Parathyroid adenoma (tissue), 2 donors: ENCODE data around the gene NPY1R.
A peak's percentile ranks its signal among the peaks of the same experiment; 100 is the strongest.

Experiments used
- H2AFZ ChIP-seq: fragments of 300-600 bp; sonication (generic); one replicate; pipeline ENCODE4 v1.7.0; 2017; ENCODE audit warnings: antibody characterized with exemption, mild to moderate bottlenecking
- H3K27ac ChIP-seq: fragments of 300-600 bp; sonication (generic); one replicate; pipeline ENCODE4 v1.7.0; 2017
- H3K27me3 ChIP-seq: fragments of 300-600 bp; sonication (generic); one replicate; pipeline ENCODE4 v1.7.0; 2017; ENCODE audit warnings: low read length; ENCODE audit not compliant: control insufficient read depth, insufficient read depth
- H3K36me3 ChIP-seq: fragments of 300-600 bp; sonication (generic); one replicate; pipeline ENCODE4 v1.7.0; 2017; ENCODE audit warnings: low read length; ENCODE audit not compliant: control insufficient read depth, insufficient read depth
- H3K4me1 ChIP-seq: fragments of 300-600 bp; sonication (generic); one replicate; pipeline ENCODE4 v1.7.0; 2017; ENCODE audit warnings: control low read depth
- H3K4me2 ChIP-seq: fragments of 300-600 bp; sonication (generic); one replicate; pipeline ENCODE4 v1.7.0; 2017; ENCODE audit warnings: low read length
- H3K4me3 ChIP-seq: fragments of 300-600 bp; sonication (generic); one replicate; pipeline ENCODE4 v1.7.0; 2017; ENCODE audit warnings: low read depth, low read length
- H3K79me2 ChIP-seq: fragments of 300-600 bp; sonication (generic); one replicate; pipeline ENCODE4 v1.7.0; 2017; ENCODE audit warnings: control low read depth
- H3K9ac ChIP-seq: fragments of 300-600 bp; sonication (generic); one replicate; pipeline ENCODE4 v1.7.0; 2017; ENCODE audit warnings: mild to moderate bottlenecking
- H3K9me3 ChIP-seq: fragments of 300-600 bp; sonication (generic); one replicate; pipeline ENCODE4 v1.7.0; 2017; ENCODE audit warnings: low read length; ENCODE audit not compliant: control insufficient read depth
- CTCF ChIP-seq: fragments of 300-600 bp; sonication (generic); IDR thresholded peaks from one replicate; pipeline ENCODE4 v1.7.0; 2017; ENCODE audit warnings: antibody characterized with exemption, mild to moderate bottlenecking
- donor health status: primary hyperparathyroidism.

The NPY1R gene

GRCh38 chr4:163356104-163356503, 23.7 kb upstream of the NPY1R start:
- Histone ChIP-seq H3K36me3 (no peaks in the 10 kb centered on the region), H3K4me1 (no peaks in the 10 kb centered on the region), H3K9ac (no peak overlapping the region), H3K4me2 (no peak overlapping the region), H3K9me3 (no peaks in the 10 kb centered on the region), H3K27ac (no peak overlapping the region), H2AFZ (no peak overlapping the region), H3K27me3 (no peaks in the 10 kb centered on the region), H3K79me2 (no peaks in the 10 kb centered on the region), H3K4me3 (no peak overlapping the region)
- no peak for TF ChIP-seq CTCF

GRCh38 chr4:163353054-163353453, 20.7 kb upstream of the NPY1R start:
- Histone ChIP-seq H2AFZ (no peak overlapping the region), H3K4me3 (no peak overlapping the region), H3K9ac (no peak overlapping the region), H3K79me2 (no peaks in the 10 kb centered on the region), H3K27ac (no peak overlapping the region), H3K4me2 (no peak overlapping the region), H3K9me3 (no peaks in the 10 kb centered on the region), H3K4me1 (no peaks in the 10 kb centered on the region), H3K27me3 (no peaks in the 10 kb centered on the region), H3K36me3 (no peaks in the 10 kb centered on the region)
- no peak for TF ChIP-seq CTCF

- H3K27me3 ChIP-seq = no peaks in the 10 kb centered on the region
- no peak overlapping the region for H3K9ac ChIP-seq
- H3K9me3 ChIP-seq = no peaks in the 10 kb centered on the region
- H3K4me2 ChIP-seq = no peak overlapping the region
- no peak overlapping the region for H3K27ac ChIP-seq
- H3K4me3 ChIP-seq = no peak overlapping the region
- H3K79me2 ChIP-seq = no peaks in the 10 kb centered on the region
- no peak for TF ChIP-seq CTCF
- H3K4me1 ChIP-seq = no peaks in the 10 kb centered on the region
- no peaks in the 10 kb centered on the region for H3K36me3 ChIP-seq
- H2AFZ ChIP-seq = no peak overlapping the region
Observed at GRCh38 chr4:163350672-163351071, 18.3 kb upstream of the NPY1R start.

- Histone ChIP-seq H3K36me3 (no peaks in the 10 kb centered on the region), H3K4me2 (peak overlapping the region; percentile 71), H2AFZ (peak overlapping the region; percentile 2), H3K79me2 (no peaks in the 10 kb centered on the region), H3K9me3 (no peaks in the 10 kb centered on the region), H3K9ac (no peak overlapping the region), H3K27ac (no peak overlapping the region), H3K4me3 (peak overlapping the region; percentile 49), H3K4me1 (no peaks in the 10 kb centered on the region), H3K27me3 (no peaks in the 10 kb centered on the region)
- no peak for TF ChIP-seq CTCF
Observed at GRCh38 chr4:163344147-163345125, 12.0 kb upstream of the NPY1R start.
